ENCODE measurements around the gene NUDT8. TPM values are rescaled to one million over a fixed set of nuclear protein-coding genes. Genes with fewer than 3 reads are reported as not detected.
A peak's percentile ranks its signal among the peaks of the same experiment; 100 is the strongest.

The NUDT8 gene, protein sequence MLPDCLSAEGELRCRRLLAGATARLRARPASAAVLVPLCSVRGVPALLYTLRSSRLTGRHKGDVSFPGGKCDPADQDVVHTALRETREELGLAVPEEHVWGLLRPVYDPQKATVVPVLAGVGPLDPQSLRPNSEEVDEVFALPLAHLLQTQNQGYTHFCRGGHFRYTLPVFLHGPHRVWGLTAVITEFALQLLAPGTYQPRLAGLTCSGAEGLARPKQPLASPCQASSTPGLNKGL
- 1 to 10 TPM; 1.9 to 4.8 (median 3.5) TPM for total RNA-seq

DNA sequence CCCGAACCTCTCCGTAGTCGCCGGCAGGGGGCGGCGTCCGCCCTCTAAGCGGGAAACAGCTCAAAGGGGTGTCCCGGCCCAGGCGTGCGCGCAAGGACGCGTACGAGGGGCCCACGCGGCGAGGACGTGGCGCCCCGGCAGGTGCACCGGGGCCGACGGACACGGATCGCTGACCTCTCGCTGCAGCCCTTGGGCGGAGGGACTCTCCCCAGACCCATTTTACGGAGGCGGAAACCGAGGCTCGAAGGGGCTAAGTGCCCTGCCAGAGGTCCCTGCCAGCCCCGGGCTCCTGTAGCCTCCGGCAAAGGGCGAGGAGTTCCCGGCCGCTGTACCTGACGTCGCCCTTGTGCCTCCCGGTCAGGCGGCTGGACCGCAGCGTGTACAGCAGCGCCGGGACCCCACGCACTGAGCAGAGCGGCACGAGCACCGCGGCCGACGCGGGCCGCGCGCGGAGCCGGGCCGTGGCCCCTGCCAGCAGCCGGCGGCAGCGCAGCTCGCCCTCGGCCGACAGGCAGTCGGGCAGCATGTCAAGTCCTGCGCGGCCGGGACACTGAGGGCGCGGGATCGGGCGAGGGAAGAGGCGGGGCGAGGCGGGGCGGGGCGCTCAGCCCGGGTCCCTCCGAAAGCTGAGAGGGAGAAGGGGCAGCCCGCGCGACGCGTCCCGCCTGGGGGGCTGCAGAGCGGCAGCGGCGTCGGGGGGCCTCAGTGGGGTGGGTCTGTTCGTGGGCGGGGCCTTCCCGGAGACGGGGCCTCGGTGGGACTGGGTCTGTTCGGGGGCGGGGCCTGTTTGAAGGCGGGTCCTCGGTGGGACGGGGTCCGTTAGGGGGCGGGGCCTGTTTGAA, at the start of gene NUDT8:
Gene NUDT8, minus strand, starts transcription at position 552 of the 842 bp plus-strand sequence. Its CDS starts 26 bp downstream, at position 526.
- peak within 1 kb of the TSS; percentile 95 to 97 (median 96) for H3K27ac ChIP-seq (replicated peaks in 1 of 4)
- no peaks in the 10 kb centered on the region for H3K36me3 ChIP-seq
- H3K27me3 ChIP-seq = peaks cover 0 to 2% (median 0%) of the 10 kb centered on the region in 4 donors
- intact Hi-C loops (cut with DNase I) = loop anchor here (2.0 to 5.0 kb wide), 2 partner anchors 29 to 178 kb away; no protein-coding TSS in a partner anchor
- no peak for DNase-seq (ENCODE audit: extremely low spot score)
- no peaks in the 10 kb centered on the region for H3K9me3 ChIP-seq
- 0% methylated on average over 11 of the region's 102 CpGs for WGBS
- peak within 1 kb of the TSS; percentile 74 to 94 (median 76) for H3K4me3 ChIP-seq
- H3K4me1 ChIP-seq = peaks cover 11 to 29% (median 22%) of the 10 kb centered on the region in 4 donors
- no peak for TF ChIP-seq EP300 (IDR thresholded peaks at IDR 0.05)
- TF ChIP-seq, protein P1, sequence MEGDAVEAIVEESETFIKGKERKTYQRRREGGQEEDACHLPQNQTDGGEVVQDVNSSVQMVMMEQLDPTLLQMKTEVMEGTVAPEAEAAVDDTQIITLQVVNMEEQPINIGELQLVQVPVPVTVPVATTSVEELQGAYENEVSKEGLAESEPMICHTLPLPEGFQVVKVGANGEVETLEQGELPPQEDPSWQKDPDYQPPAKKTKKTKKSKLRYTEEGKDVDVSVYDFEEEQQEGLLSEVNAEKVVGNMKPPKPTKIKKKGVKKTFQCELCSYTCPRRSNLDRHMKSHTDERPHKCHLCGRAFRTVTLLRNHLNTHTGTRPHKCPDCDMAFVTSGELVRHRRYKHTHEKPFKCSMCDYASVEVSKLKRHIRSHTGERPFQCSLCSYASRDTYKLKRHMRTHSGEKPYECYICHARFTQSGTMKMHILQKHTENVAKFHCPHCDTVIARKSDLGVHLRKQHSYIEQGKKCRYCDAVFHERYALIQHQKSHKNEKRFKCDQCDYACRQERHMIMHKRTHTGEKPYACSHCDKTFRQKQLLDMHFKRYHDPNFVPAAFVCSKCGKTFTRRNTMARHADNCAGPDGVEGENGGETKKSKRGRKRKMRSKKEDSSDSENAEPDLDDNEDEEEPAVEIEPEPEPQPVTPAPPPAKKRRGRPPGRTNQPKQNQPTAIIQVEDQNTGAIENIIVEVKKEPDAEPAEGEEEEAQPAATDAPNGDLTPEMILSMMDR (IDR thresholded peaks at IDR 0.05) = peak; percentile 79 to 93 (median 88)
- TF ChIP-seq POLR2AphosphoS5 (IDR thresholded peaks at IDR 0.05) = peak; percentile 9 to 65

DNA sequence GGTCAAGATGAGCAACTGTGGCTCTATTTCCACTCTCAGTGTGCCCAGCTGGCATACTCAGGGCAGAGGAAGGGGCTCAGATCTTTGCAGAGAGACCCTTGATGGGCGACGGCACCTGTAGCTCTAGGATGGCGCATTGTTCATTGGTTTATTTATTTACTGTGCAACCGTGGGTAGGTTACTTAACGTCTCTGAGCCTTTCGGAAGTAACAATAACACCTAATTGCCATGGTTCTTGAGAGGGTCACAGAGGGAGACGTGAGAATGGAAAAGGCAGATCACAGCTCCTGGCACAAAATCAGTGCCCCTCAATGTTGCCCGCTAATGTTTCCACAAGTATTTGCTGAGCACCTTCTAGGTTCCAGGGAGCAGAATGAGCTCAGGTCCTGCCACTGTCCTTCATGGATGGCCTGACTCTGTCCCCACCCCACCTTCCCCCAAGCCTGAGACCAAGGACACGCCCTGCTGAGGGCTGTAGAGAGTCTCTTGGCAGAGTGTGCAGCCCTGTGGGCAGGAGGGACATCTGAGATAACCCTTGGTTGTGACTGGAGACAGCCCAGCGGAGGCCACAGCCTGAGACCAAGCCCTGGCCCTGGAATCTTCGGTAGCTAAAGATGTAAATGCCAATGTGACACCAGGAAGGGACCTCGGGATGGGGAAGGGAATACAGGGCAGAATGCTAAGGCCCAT, 45.5 kb upstream of the NUDT8 start:
- H3K36me3 ChIP-seq = no peaks in the 10 kb centered on the region
- H3K4me1 ChIP-seq = no peaks in the 10 kb centered on the region
- H3K27ac ChIP-seq (replicated peaks in 1 of 4) = no peak overlapping the region
- H3K4me3 ChIP-seq = no peak overlapping the region
- DNase-seq (ENCODE audit: extremely low spot score) = no peak
- peaks cover 0 to 45% (median 0%) of the 10 kb centered on the region in 4 donors for H3K27me3 ChIP-seq
- H3K9me3 ChIP-seq = peaks cover 0 to 7% (median 0%) of the 10 kb centered on the region in 4 donors
- intact Hi-C loops (cut with DNase I) = no loop called here
- TF ChIP-seq, protein P1 (IDR thresholded peaks at IDR 0.05) = no peak
- TF ChIP-seq POLR2A (IDR thresholded peaks at IDR 0.05; ENCODE audit: low read depth) = no peak
- TF ChIP-seq POLR2AphosphoS5 (IDR thresholded peaks at IDR 0.05) = no peak
- no peak for TF ChIP-seq EP300 (IDR thresholded peaks at IDR 0.05)
- WGBS = 89% methylated on average over 11 of the region's 12 CpGs

DNA sequence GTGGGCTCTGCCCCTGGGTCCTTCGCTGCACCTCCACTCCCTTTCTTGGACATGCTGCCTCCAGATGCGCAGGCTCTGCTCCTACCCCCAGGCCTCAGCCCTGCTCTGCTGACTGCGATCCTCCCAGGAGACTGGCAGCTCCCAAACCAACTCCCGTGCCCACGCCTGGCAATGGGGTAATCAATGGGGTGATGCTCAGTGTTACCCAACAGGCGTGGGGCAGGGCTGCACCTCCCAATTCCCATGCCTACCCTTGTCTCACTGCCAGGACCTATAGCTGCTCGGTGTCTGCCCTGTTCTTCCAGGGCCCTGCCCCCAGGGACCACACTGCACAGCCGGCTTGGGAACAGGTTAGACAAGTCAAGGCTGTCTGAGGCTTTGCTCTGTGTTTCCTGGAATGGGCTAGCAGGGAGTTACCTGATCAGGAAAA, 44.7 kb upstream of the NUDT8 start, which contains the start of gene ALDH3B2:
Gene ALDH3B2, minus strand, starts transcription at position 182 of the 430 bp plus-strand sequence. CDS start 7,688 bp downstream, outside the sequence.
- peaks cover 0 to 7% (median 0%) of the 10 kb centered on the region in 4 donors for H3K9me3 ChIP-seq
- no peaks in the 10 kb centered on the region for H3K4me1 ChIP-seq
- no peaks in the 10 kb centered on the region for H3K36me3 ChIP-seq
- TF ChIP-seq, protein P1 (IDR thresholded peaks at IDR 0.05) = no peak
- no peak for TF ChIP-seq POLR2A (IDR thresholded peaks at IDR 0.05; ENCODE audit: low read depth)
- WGBS = 87% methylated on average over 8 of the region's 8 CpGs
- intact Hi-C loops (cut with DNase I) = no loop called here
- H3K4me3 ChIP-seq = no peak within 1 kb of the TSS
- peaks cover 0 to 45% (median 0%) of the 10 kb centered on the region in 4 donors for H3K27me3 ChIP-seq
- H3K27ac ChIP-seq (replicated peaks in 1 of 4) = no peak within 1 kb of the TSS
- no peak for DNase-seq (ENCODE audit: extremely low spot score)

DNA sequence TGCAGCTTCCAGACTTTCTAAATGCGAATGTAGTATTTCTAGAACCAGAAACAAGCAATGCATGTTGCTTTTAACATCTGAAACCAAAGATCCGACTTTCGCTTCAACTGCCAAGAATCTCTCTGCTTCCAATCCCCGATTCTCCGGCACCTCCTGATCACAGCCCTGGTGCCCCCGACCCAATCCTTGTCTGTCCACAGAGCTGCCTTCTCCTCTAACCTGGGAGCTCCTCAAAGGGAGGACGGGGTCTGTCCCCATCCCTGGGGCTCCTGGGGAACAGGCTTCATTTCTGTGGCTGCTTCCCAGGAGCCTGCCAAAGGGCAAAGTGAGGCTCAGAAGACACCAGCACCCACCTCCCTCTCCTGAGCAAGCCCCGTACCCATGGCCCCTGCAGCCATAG, 44.2 kb upstream of the NUDT8 start:
- no peak for TF ChIP-seq POLR2AphosphoS5 (IDR thresholded peaks at IDR 0.05)
- TF ChIP-seq POLR2A (IDR thresholded peaks at IDR 0.05; ENCODE audit: low read depth) = no peak
- TF ChIP-seq, protein P1 (IDR thresholded peaks at IDR 0.05) = no peak
- TF ChIP-seq EP300 (IDR thresholded peaks at IDR 0.05) = no peak
- intact Hi-C loops (cut with DNase I) = no loop called here
- H3K27ac ChIP-seq (replicated peaks in 1 of 4) = no peak overlapping the region
- DNase-seq (ENCODE audit: extremely low spot score) = no peak
- H3K9me3 ChIP-seq = peaks cover 0 to 7% (median 0%) of the 10 kb centered on the region in 4 donors
- 68% methylated on average over 8 of the region's 8 CpGs for WGBS
- no peaks in the 10 kb centered on the region for H3K36me3 ChIP-seq
- H3K27me3 ChIP-seq = peaks cover 0 to 45% (median 0%) of the 10 kb centered on the region in 4 donors
- H3K4me3 ChIP-seq = no peak overlapping the region
- H3K4me1 ChIP-seq = no peaks in the 10 kb centered on the region

Measured in esophagus muscularis mucosa (tissue), 4 donors.